WTC11 (cell line): Measurements from ENCODE around the gene KRTCAP2. TPM values are rescaled to one million over a fixed set of nuclear protein-coding genes. Genes with fewer than 3 reads are reported as not detected.
"Not testable (repeated sequence)": the region's sequence is repeated elsewhere in the genome, so short reads cannot be mapped to it uniquely, and the experiment has no call there.

Source experiments
- ATAC-seq: fragments of 200-7000 bp; cut with Tn5 transposase; 2 replicates; pipeline ENCODE4 v1.10.0; 2021; ENCODE audit warnings: mild to moderate bottlenecking, moderate library complexity
- CTCF ChIA-PET: fragments of 300-600 bp; sonication (Branson Sonifier 250); formaldehyde crosslinking; loops from one replicate; lab custom pipeline; 2021; ENCODE audit warnings: antibody characterized with exemption; lab: Charles Lee
- POLR2A ChIA-PET: fragments of 350-600 bp; sonication (Branson Sonifier 250); formaldehyde crosslinking; loops from one replicate; lab custom pipeline; 2021; ENCODE audit warnings: antibody characterized with exemption; lab: Charles Lee
- DNase-seq: peaks from one replicate; pipeline ENCODE4 v3.0.0; 2021; ENCODE audit warnings: low spot score
- H3K27ac Mint-ChIP-seq: 2 replicates; pipeline ENCODE4 v1.8.0; 2021; ENCODE audit warnings: mixed read lengths
- H3K27me3 Mint-ChIP-seq: 2 replicates; pipeline ENCODE4 v1.8.0; 2021; ENCODE audit warnings: low read depth, mild to moderate bottlenecking, moderate library complexity, mixed read lengths
- H3K36me3 Mint-ChIP-seq: 2 replicates; pipeline ENCODE4 v1.8.0; 2021; ENCODE audit warnings: mixed read lengths
- H3K4me1 Mint-ChIP-seq: 2 replicates; pipeline ENCODE4 v1.8.0; 2022; ENCODE audit warnings: mixed read lengths
- H3K4me3 Mint-ChIP-seq: 2 replicates; pipeline ENCODE4 v1.8.0; 2021; ENCODE audit warnings: mild to moderate bottlenecking, moderate library complexity, mixed read lengths
- H3K9me3 Mint-ChIP-seq: 2 replicates; pipeline ENCODE4 v1.8.0; 2021; ENCODE audit warnings: mixed read lengths
- FOXK1 ChIP-seq: sonication (generic); formaldehyde crosslinking; IDR thresholded peaks from 2 replicates; pipeline ENCODE4 v1.8.0; 2022; ENCODE audit warnings: mild to moderate bottlenecking, moderate library complexity, missing genetic modification reagents
- JAZF1 ChIP-seq: fragments of 250-450 bp; sonication (Bioruptor Pico); IDR thresholded peaks from 2 replicates; pipeline ENCODE4 v1.9.0; 2021; ENCODE audit warnings: moderate library complexity, mild to moderate bottlenecking, inconsistent platforms
- MYBL2 ChIP-seq: sonication (generic); formaldehyde crosslinking; IDR thresholded peaks from 2 replicates; pipeline ENCODE4 v1.8.1; 2023; ENCODE audit warnings: mild to moderate bottlenecking, moderate library complexity, missing genetic modification reagents
- NFATC4 ChIP-seq: fragments of 250-450 bp; sonication (Bioruptor Pico); IDR thresholded peaks from 2 replicates; pipeline ENCODE4 v1.9.0; 2021; ENCODE audit warnings: mild to moderate bottlenecking
- NR1H2 ChIP-seq: sonication (generic); formaldehyde crosslinking; IDR thresholded peaks from 2 replicates; pipeline ENCODE4 v1.9.0; 2021; ENCODE audit warnings: mild to moderate bottlenecking, moderate library complexity, missing genetic modification reagents
- TCF7 ChIP-seq: sonication (generic); formaldehyde crosslinking; IDR thresholded peaks from 2 replicates; pipeline ENCODE4 v1.8.0; 2022; ENCODE audit warnings: mild to moderate bottlenecking, low read depth, missing genetic modification reagents, moderate library complexity
- ZNF121 ChIP-seq: sonication (generic); formaldehyde crosslinking; IDR thresholded peaks from 2 replicates; pipeline ENCODE4 v1.8.0; 2023; ENCODE audit warnings: missing genetic modification reagents
- ZNF219 ChIP-seq: sonication (generic); formaldehyde crosslinking; IDR thresholded peaks from 2 replicates; pipeline ENCODE4 v1.8.0; 2023; ENCODE audit warnings: missing genetic modification reagents, mild to moderate bottlenecking, borderline replicate concordance
- ZNF317 ChIP-seq: sonication (generic); formaldehyde crosslinking; IDR thresholded peaks from 2 replicates; pipeline ENCODE4 v1.8.1; 2023; ENCODE audit warnings: low read depth, mild to moderate bottlenecking, moderate library complexity, missing genetic modification reagents, borderline replicate concordance
- total RNA-seq: library from RNA; stranded (reverse); gene quantifications from 3 replicates; pipeline ENCODE4 v1.2.3, GENCODE V29; 2021
- TF ChIP-seq, protein P1 (sequence below): sonication (generic); formaldehyde crosslinking; IDR thresholded peaks from 2 replicates; pipeline ENCODE4 v1.8.0; 2022; ENCODE audit warnings: mild to moderate bottlenecking, missing genetic modification reagents
- TF ChIP-seq, protein P2 (sequence below): sonication (generic); formaldehyde crosslinking; IDR thresholded peaks from 2 replicates; pipeline ENCODE4 v1.8.0; 2022; ENCODE audit warnings: mild to moderate bottlenecking, missing genetic modification reagents
- TF ChIP-seq, protein P3 (sequence below): sonication (generic); formaldehyde crosslinking; IDR thresholded peaks from 2 replicates; pipeline ENCODE4 v1.8.1; 2023; ENCODE audit warnings: mild to moderate bottlenecking, missing genetic modification reagents, moderate library complexity
- TF ChIP-seq, protein P4 (sequence below): sonication (generic); formaldehyde crosslinking; IDR thresholded peaks from 2 replicates; pipeline ENCODE4 v1.8.0; 2022; ENCODE audit warnings: missing genetic modification reagents
- TF ChIP-seq, protein P5 (sequence below): sonication (generic); formaldehyde crosslinking; conservative IDR thresholded peaks from 2 replicates; pipeline ENCODE4 v1.8.1; 2023; ENCODE audit warnings: mild to moderate bottlenecking, low read depth, missing genetic modification reagents, moderate library complexity
- TF ChIP-seq, protein P6 (sequence below): fragments of 250-450 bp; sonication (Bioruptor Pico); IDR thresholded peaks from 2 replicates; pipeline ENCODE4 v1.9.0; 2021; ENCODE audit warnings: mild to moderate bottlenecking

Gene KRTCAP2
- total RNA-seq, 1 experiment from 2014 or later, result 104 TPM

DNA sequence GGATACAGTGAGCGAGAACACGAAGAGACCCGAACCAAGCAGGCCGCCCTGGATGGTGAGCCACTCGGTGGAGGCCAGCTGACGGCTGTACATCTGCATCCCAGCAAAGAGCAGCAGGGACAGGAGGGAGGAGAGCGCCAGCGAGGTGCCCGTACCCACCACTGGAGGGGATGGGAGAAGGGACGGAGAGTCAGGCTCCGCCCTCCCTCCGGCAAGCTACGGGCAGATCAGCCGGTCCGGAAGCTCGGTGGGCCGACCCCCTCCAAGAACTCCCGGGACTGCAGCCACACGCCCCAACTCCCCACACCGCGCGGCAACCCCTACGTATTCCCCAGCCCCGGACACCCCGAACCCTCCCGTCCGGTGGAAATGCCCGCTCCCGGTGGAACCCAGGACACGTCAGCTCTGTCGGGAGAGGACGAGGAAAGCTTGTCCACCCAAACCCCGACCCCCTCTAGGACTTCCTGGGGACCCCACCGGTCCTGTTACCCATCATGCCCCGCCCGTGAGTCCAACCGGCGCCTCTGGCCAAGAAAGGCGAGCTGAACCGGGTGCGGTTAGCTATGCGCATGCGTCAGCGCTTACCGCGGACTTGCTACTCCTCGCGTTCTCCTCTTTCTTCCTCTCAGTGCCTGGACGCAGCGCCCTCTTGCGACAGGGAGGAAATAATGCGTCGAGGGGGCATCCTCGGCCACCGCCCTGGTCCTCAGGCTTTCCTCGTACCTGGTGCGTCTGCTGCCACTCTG is at the start of gene KRTCAP2 (continued):
- TF ChIP-seq, protein P1, sequence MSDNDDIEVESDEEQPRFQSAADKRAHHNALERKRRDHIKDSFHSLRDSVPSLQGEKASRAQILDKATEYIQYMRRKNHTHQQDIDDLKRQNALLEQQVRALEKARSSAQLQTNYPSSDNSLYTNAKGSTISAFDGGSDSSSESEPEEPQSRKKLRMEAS, result 0 out of 2 replicates have a peak, but pooled peaks have one; percentile 51

DNA sequence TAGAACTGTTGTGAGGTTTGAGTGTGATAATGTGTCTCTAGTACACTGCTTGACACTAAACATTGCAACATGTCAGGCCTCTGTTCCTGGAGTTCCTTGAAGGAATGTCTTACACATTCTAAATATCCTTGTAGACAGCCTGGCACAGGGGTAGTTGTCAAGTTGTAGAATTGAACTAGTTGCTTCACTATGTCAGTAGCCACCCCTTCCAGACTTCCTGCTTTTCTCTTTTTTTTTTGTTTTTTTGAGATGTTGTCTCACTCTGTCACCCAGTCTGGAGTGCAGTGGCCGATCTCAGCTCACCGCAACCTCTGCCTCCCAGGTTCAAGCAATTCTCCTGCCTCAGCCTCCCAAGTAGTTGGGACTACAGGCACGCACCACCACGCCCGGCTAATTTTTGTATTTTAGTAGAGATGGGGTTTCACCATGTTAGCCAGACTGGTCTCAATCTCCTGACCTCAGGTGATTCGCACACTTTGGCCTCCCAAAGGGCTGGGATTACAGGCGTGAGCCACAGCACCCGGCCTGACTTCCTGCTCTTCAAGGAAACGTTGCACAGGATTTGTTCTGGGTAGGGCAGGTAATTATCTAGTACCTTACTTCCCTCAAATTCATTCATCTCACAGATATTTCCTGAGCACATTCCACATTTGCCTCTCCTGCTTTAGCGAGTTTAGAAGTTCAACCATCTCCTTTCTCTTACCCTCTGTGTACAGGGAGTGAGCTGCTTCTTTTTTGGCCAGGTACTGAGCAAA is 47.3 kb upstream of the KRTCAP2 start:
- CTCF ChIA-PET, result interaction anchor here (1.5 kb wide), 1 partner anchor 30 kb away, joined by 6 read pairs; no protein-coding TSS in a partner anchor
- ATAC-seq, POLR2A ChIA-PET, H3K4me3 Mint-ChIP-seq, H3K9me3 Mint-ChIP-seq, H3K27me3 Mint-ChIP-seq, H3K36me3 Mint-ChIP-seq, DNase-seq: not testable (repeated sequence)
- peak overlapping the region; percentile 45; the same call in 1 of the 2 replicates for H3K27ac Mint-ChIP-seq
- peaks cover 16% of the 10 kb centered on the region for H3K4me1 Mint-ChIP-seq

DNA sequence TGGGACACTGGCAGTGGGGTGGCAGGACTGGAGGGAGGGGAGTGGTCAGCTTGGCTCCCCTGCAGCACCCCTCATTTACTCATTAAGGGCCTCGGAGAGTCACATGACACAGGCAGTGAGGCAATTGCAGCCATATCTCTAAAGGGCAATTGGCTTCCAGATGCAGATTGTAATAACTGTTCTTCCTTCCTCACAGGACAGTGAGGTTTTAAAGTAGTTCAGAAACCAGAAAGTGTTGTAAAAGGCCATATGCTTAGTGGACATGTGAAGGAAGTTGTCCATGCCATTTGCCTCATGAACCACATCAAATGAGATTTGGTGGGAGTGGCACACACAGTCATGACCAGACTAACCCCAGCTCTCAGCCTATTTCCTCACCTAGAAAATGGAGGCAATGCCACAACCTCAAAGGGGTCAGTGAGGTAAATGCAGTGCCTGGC is 46.5 kb upstream of the KRTCAP2 start:
- ChIA-PET POLR2A (interaction anchor here (0.7 to 1.5 kb wide), 3 partner anchors 16 to 25 kb away, joined by 3 to 4 read pairs (median 3); no protein-coding TSS in a partner anchor), CTCF (interaction anchor here (1.0 to 2.6 kb wide), 5 partner anchors 13 to 47 kb away, joined by 3 to 14 read pairs (median 8); partner anchors contain the start of genes KRTCAP2 and THBS3)
- DNase-seq, result peak; percentile 27
- peak; percentile 68 for ATAC-seq
- Mint-ChIP-seq H3K9me3 (no peaks in the 10 kb centered on the region), H3K27ac (peak overlapping the region; percentile 82), H3K36me3 (peaks cover 5% of the 10 kb centered on the region), H3K4me3 (peak overlapping the region; percentile 56), H3K4me1 (peaks cover 12% of the 10 kb centered on the region), H3K27me3 (no peaks in the 10 kb centered on the region)
- TF ChIP-seq NR1H2 (CRISPR knock-in tag), result no peak
- TF ChIP-seq, protein P2, sequence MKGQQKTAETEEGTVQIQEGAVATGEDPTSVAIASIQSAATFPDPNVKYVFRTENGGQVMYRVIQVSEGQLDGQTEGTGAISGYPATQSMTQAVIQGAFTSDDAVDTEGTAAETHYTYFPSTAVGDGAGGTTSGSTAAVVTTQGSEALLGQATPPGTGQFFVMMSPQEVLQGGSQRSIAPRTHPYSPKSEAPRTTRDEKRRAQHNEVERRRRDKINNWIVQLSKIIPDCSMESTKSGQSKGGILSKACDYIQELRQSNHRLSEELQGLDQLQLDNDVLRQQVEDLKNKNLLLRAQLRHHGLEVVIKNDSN, result peak; percentile 95
- TF ChIP-seq, protein P3, sequence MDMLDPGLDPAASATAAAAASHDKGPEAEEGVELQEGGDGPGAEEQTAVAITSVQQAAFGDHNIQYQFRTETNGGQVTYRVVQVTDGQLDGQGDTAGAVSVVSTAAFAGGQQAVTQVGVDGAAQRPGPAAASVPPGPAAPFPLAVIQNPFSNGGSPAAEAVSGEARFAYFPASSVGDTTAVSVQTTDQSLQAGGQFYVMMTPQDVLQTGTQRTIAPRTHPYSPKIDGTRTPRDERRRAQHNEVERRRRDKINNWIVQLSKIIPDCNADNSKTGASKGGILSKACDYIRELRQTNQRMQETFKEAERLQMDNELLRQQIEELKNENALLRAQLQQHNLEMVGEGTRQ, result peak; percentile 95
- TF ChIP-seq ZNF121, result no peak
- TF ChIP-seq, protein P4, sequence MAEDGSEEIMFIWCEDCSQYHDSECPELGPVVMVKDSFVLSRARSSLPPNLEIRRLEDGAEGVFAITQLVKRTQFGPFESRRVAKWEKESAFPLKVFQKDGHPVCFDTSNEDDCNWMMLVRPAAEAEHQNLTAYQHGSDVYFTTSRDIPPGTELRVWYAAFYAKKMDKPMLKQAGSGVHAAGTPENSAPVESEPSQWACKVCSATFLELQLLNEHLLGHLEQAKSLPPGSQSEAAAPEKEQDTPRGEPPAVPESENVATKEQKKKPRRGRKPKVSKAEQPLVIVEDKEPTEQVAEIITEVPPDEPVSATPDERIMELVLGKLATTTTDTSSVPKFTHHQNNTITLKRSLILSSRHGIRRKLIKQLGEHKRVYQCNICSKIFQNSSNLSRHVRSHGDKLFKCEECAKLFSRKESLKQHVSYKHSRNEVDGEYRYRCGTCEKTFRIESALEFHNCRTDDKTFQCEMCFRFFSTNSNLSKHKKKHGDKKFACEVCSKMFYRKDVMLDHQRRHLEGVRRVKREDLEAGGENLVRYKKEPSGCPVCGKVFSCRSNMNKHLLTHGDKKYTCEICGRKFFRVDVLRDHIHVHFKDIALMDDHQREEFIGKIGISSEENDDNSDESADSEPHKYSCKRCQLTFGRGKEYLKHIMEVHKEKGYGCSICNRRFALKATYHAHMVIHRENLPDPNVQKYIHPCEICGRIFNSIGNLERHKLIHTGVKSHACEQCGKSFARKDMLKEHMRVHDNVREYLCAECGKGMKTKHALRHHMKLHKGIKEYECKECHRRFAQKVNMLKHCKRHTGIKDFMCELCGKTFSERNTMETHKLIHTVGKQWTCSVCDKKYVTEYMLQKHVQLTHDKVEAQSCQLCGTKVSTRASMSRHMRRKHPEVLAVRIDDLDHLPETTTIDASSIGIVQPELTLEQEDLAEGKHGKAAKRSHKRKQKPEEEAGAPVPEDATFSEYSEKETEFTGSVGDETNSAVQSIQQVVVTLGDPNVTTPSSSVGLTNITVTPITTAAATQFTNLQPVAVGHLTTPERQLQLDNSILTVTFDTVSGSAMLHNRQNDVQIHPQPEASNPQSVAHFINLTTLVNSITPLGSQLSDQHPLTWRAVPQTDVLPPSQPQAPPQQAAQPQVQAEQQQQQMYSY (CRISPR knock-in tag), result no peak

DNA sequence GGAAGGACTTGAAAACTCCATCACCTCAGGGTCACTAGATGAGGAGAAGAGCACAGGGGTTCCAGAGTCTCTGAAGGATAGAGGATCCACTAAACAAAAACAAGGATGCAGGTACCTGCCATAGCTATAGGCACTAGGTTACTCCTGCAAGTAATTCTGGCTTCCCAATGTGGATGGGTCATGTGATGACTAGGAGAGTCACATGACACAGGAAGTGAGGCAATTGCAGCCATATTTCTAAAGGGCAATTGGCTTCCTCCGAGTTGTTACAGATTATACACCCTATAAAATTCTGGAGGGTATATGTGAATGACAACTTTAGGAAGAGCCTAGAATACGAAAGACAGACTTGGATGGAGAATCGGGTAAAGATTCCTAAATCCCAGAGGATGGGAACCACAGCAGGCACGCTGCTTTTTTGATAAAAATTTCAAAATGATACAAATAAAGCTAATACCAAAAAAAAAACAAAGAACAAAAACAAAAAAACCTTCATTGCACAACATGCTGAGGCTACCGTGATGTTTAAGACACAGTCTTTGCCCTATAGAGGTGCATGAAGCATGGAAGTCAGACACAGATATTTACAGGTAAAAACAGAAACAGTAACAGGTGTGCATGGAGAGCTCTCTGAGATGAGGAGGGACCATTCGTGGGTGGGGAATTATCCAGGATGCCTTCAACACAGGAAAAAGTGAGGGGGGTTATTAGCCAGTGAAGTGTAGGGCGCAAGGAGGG is 45.9 kb upstream of the KRTCAP2 start:
- H3K27ac Mint-ChIP-seq, result peak overlapping the region; percentile 82
- peak; percentile 28 for ATAC-seq
- H3K27me3 Mint-ChIP-seq, result no peaks in the 10 kb centered on the region
- H3K4me1 Mint-ChIP-seq, result peaks cover 12% of the 10 kb centered on the region
- H3K9me3 Mint-ChIP-seq, result no peaks in the 10 kb centered on the region
- H3K36me3 Mint-ChIP-seq, result peaks cover 5% of the 10 kb centered on the region
- POLR2A ChIA-PET, result interaction anchor here (0.7 to 1.5 kb wide), 3 partner anchors 15 to 24 kb away, joined by 3 to 4 read pairs (median 3); no protein-coding TSS in a partner anchor
- CTCF ChIA-PET, result interaction anchor here (1.0 to 2.6 kb wide), 5 partner anchors 12 to 46 kb away, joined by 3 to 14 read pairs (median 8); partner anchors contain the start of genes KRTCAP2 and THBS3
- no peak for DNase-seq
- H3K4me3 Mint-ChIP-seq, result peak overlapping the region; percentile 56
- TF ChIP-seq ZNF219 (CRISPR knock-in tag) (no peak), TCF7 (no peak), NFATC4 (CRISPR knock-in tag) (no peak), NR1H2 (CRISPR knock-in tag) (no peak), FOXK1 (no peak), ZNF317 (CRISPR knock-in tag) (no peak), JAZF1 (CRISPR knock-in tag) (no peak), MYBL2 (CRISPR knock-in tag) (no peak)
- TF ChIP-seq, protein P3, result peak; percentile 97
- TF ChIP-seq, protein P5, sequence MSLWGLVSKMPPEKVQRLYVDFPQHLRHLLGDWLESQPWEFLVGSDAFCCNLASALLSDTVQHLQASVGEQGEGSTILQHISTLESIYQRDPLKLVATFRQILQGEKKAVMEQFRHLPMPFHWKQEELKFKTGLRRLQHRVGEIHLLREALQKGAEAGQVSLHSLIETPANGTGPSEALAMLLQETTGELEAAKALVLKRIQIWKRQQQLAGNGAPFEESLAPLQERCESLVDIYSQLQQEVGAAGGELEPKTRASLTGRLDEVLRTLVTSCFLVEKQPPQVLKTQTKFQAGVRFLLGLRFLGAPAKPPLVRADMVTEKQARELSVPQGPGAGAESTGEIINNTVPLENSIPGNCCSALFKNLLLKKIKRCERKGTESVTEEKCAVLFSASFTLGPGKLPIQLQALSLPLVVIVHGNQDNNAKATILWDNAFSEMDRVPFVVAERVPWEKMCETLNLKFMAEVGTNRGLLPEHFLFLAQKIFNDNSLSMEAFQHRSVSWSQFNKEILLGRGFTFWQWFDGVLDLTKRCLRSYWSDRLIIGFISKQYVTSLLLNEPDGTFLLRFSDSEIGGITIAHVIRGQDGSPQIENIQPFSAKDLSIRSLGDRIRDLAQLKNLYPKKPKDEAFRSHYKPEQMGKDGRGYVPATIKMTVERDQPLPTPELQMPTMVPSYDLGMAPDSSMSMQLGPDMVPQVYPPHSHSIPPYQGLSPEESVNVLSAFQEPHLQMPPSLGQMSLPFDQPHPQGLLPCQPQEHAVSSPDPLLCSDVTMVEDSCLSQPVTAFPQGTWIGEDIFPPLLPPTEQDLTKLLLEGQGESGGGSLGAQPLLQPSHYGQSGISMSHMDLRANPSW (CRISPR knock-in tag), result no peak
- TF ChIP-seq, protein P6, sequence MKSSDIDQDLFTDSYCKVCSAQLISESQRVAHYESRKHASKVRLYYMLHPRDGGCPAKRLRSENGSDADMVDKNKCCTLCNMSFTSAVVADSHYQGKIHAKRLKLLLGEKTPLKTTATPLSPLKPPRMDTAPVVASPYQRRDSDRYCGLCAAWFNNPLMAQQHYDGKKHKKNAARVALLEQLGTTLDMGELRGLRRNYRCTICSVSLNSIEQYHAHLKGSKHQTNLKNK, result no peak
